ENCODE data around the gene MNDA.
"Not testable (repeated sequence)": the region's sequence is repeated elsewhere in the genome, so short reads cannot be mapped to it uniquely, and the experiment has no call there.

MNDA gene

GRCh38 chr1:158838660-158839059 is 7.5 kb downstream of the MNDA start:
- DNase-seq (ENCODE audit: low spot score): no peak
- FAIRE-seq: no peak

GRCh38 chr1:158839566-158839965 is 8.4 kb downstream of the MNDA start:
- DNase-seq (ENCODE audit: low spot score) (no peak), FAIRE-seq (no peak)

GRCh38 chr1:158840236-158840635 is 9.1 kb downstream of the MNDA start:
- FAIRE-seq: no peak
- no peak for DNase-seq (ENCODE audit: low spot score)

GRCh38 chr1:158864595-158864994 is 33.4 kb downstream of the MNDA start:
- DNase-seq (ENCODE audit: low spot score): no peak
- FAIRE-seq: no peak

- not testable (repeated sequence) for DNase-seq (ENCODE audit: low spot score); FAIRE-seq
These were observed 39.3 kb downstream of the MNDA start for GRCh38 chr1:158870438-158870837.

GRCh38 chr1:158873141-158873540 is 42.0 kb downstream of the MNDA start:
- no peak for DNase-seq (ENCODE audit: low spot score)
- no peak for FAIRE-seq

- DNase-seq (ENCODE audit: low spot score): no peak
- FAIRE-seq: no peak
These were observed 62.5 kb downstream of the MNDA start for GRCh38 chr1:158893654-158894053.

- FAIRE-seq (no peak), DNase-seq (ENCODE audit: low spot score) (no peak)
These were observed 67.6 kb downstream of the MNDA start for GRCh38 chr1:158898722-158899121.

Data from urothelium cell line (cell line).